NCI-H128 (cell line): ENCODE results near the gene CFL1.
A peak's percentile ranks its signal among the peaks of the same experiment; 100 is the strongest.
"Not testable (repeated sequence)": the region's sequence is repeated elsewhere in the genome, so short reads cannot be mapped to it uniquely, and the experiment has no call there.

Experiments used
- DNase-seq: peaks from one replicate; lab custom pipeline; 2025; ENCODE audit not compliant: unreplicated experiment; lab: John Stamatoyannopoulos, UW

Gene CFL1

DNA sequence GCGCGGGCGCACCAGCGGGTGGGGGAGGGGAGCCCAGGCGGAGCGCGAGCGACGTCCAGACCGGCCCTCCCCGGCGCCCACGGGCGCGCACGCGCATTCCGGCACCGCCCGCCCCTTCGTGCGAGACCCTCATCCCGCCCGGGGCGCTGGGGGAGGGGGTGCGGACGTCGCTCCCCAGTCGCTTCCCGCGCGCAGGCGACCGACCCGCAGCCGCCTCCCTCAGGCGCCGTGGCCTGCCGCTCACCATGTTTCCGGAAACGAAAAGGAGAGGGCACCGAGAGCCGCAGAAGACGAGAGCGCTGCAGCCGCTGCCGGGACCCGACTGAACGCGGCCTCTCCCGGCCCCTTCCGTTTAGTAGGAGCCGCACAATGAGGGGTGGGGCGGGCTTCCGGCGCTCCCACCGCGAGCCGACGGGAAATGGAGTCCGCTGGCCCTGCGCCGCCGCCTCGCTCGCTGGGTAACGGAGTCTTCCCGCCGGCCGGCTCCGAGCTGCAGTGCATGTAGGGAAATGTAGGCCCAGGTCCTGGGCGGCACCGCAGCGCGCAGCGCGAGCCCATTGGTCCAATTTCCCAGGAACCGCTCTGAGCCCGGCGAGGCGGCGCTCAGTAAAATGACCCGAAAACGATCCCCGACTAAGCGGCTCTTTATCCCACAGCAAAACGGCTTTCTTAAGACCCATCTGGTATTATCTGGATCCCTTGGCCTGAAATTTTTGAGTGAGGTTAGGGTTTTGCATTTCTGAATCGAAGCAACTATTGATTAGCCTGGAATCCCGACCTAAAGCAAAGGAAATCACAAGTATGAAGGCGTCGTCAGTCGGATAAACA is at the start of gene CFL1:
Gene CFL1 (minus strand): TSS at position 328 of the 828 bp plus-strand sequence. CDS start 81 bp downstream, at position 247.
- DNase-seq, result peak; percentile 95

GRCh38 chr11:65906602-65907001 is 48.6 kb upstream of the CFL1 start:
- no peak for DNase-seq

DNA sequence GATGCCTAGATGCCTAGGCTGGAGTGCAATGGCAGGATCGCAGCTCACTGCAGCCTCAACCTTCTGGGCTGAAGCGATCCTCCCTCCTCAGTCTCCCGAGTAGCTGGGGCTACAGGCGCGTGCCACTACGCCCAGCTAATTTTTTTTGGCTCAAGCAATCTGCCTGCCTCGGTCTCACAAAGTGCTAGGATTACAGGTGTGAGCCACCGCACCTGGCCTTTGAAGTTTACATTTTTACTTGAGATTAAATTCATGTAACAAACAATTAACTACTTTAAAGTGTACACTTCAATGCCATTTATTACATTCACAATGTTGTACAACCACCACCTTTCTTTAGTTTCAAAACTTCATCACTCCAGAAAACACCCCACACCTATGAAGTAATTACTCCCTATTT is 45.7 kb upstream of the CFL1 start:
- DNase-seq, result no peak

- no peak for DNase-seq
Observed at GRCh38 chr11:65903068-65903481, 45.1 kb upstream of the CFL1 start.

DNA sequence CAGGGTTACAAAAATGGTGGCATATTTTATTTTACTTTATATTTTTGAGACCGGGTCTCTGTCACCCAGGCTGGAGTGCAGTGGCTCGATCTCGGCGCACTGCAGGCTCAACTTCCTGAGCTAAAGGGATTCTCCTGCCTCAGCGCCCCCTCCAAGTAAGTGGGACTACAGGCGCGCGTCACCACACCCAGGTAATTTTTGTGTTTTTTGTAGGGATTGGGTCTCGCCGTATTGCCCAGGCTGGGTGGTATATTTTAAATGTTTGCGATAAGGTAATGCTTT is 42.9 kb upstream of the CFL1 start:
- DNase-seq, result no peak

- peak; percentile 59 for DNase-seq
Observed at GRCh38 chr11:65900125-65900898, 42.3 kb upstream of the CFL1 start, which contains the start of gene FOSL1. Gene FOSL1 (minus strand): TSS chr11:65900388. CDS start chr11:65900339, 49 bp downstream.

- DNase-seq, result no peak
Observed at GRCh38 chr11:65899356-65900124, 41.6 kb upstream of the CFL1 start.

DNA sequence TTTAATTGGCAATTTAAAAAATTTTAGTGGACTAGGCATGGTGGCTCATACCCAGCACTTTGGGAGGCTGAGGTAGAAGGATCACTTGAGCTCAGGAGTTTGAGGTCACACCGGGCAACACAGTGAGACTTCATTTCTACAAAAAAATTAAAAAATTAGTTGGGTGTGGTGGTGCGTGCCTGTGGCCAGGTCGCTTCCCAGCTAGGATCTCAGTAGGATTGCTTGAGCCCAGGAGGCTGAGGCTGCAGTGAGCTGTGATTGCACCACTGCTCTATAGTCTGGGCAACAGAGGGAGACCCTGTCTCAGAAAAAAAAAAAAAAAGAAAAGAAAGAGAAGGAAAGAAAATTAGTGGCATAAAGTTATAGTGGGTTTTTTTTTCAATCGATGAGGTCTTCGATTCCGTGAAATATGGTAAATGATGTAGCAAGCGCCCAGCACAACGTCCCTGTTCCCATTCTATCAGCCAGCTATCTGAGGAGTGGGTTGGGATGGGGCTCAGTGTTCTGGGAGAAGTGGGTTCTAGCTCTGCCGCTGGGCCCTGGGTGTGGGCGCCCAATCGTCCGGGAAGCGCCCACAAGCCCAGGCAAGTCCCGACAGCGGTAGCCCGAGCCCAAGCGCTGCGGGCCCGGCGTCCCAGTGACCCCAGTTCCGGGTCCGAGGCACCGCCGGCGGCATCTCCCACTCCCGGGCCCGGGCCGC is 40.8 kb upstream of the CFL1 start:
- DNase-seq, result no peak

GRCh38 chr11:65897020-65897471 is 39.1 kb upstream of the CFL1 start:
- DNase-seq, result no peak

DNA sequence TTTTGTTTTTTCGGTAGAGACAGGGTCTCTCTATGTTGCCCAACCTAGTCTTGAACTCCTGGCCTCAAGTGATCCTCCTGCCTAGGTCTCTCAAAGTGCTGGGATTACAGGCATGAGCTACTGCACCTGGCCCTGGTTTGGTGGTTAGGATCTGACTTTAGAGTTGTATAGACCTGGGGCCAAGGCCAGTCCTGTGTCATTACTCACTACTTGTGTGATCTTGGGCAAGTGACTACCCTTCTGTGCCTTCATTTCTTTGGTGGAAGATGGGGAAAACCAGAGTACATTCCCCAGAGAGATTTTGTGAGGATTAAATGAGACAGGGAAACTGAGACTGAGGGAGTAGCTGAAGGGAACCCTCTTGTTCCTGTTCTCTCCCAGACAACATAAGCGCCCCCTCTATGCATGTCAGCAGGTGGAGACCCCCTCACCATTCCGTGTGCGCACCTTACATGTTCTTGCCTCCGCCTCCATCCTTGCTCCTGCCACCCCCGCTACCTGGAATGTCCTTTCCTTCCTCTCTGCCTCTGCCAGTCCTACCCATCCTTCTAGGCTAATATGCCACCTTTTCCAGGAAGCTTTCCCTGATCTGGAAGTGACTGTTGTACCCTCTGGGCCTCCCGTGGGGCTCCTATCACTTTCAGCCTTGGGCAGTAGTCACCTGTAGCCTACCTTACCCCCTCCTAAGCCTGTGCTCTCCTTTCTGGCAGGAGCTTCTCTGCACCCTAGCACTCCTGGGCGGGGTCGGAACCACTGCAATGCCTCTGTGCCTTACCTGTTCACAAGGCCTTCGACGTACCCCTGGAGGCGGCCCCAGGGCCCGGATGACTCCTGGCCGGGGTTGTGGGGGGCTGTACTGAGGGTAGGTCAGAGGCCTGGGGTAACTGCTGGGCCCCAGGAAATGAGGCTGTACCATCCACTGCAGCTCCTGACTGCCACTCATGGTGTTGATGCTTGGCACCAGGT is 38.3 kb upstream of the CFL1 start:
- DNase-seq, result no peak

DNA sequence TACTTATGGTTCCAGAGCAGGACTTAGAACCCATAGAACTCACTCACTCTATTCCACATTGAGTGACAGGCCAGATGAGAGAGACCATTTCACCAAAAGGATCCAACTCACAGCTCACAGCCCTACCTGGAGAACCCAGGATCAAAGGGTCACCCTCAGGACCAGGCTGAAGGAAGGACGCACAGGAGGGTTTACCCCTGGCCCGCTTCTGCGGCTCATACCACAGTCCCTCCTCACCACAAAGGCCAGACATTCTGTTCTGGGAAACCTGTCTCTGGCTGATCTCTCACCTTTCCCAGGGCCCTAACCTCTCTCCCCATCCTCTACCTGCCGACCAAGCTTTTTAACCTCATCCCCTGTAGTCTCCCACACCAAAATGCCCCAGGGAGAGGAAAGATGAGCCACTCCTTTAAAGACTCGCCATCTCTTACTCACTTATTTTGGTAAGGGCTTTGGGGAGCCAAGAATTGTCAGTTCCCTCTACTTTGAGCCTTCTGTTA is 37.6 kb upstream of the CFL1 start:
- no peak for DNase-seq

DNA sequence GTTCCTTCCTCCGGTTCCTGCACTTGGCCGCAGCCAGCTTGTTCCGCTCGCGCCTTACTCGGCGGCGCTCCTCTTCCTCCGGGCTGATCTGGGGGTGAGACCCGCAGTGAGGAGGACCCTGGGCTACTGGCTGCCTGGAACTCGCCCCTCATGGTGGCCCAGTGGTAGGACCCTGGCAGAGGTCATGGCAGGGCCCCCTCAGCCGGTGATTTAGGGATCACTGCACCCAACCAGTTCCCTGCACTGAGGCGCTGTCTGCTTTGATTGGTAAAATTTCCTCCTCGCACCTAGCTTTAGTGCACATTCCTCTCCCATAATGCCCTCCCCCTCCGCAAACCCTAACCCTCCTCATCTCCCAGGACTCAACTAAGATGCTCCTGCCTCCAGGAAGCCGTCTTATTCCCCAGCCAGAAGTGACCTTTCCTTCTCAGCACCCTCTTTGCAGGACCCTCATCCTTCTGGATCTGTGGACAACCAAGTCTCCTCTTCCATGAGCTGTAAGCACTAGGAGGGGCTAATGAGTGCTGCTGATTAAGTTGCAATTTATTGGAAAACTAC is 36.1 kb upstream of the CFL1 start:
- no peak for DNase-seq

GRCh38 chr11:65892661-65893317 is 34.8 kb upstream of the CFL1 start:
- DNase-seq, result no peak

GRCh38 chr11:65892137-65892540 is 34.2 kb upstream of the CFL1 start:
- not testable (repeated sequence) for DNase-seq

- DNase-seq, result no peak
Observed at GRCh38 chr11:65891219-65892136, 33.5 kb upstream of the CFL1 start.

DNA sequence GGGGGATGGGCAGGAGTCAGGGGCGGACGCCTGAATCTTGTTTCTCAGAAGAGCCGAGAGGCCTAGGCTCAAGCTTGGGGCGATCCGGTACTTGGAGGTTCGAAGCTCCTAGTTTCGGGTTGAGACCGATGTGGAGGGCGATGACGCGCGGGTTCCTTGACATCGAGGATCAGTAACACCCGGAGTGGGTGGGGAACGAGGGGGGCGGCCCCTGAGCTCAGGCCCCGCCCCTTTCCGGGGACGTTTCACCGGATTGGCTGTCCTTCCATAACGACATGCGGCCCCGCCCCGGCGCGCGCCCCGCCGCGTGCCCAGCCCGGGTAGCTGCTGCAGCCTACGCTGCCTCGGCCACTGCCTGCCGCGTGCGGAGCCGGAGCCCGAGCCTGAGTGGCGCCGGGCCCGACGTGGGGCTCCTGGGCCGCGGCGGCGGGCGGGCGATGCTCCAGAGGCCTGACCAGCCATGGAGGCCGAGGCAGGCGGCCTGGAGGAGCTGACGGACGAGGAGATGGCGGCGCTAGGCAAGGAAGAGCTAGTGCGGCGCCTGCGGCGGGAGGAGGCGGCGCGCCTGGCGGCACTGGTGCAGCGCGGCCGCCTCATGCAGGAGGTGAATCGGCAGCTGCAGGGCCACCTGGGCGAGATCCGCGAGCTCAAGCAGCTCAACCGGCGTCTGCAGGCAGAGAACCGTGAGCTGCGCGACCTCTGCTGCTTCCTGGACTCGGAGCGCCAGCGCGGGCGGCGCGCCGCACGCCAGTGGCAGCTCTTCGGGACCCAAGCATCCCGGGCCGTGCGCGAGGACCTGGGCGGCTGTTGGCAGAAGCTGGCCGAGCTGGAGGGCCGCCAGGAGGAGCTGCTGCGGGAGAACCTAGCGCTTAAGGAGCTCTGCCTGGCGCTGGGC is 32.6 kb upstream of the CFL1 start, which contains the start of gene CCDC85B:
Gene CCDC85B (plus strand): TSS at position 350 of the 895 bp plus-strand sequence. CDS start 111 bp downstream, at position 461.
- peak; percentile 85 for DNase-seq
